ENCODE results near the gene ANO7. TPM values are rescaled to one million over a fixed set of nuclear protein-coding genes. Genes with fewer than 3 reads are reported as not detected.

Gene ANO7
- total RNA-seq, 4 donors from 2014 or later = 0.32 to 1.3 (median 0.42) TPM; not detected in 1

DNA sequence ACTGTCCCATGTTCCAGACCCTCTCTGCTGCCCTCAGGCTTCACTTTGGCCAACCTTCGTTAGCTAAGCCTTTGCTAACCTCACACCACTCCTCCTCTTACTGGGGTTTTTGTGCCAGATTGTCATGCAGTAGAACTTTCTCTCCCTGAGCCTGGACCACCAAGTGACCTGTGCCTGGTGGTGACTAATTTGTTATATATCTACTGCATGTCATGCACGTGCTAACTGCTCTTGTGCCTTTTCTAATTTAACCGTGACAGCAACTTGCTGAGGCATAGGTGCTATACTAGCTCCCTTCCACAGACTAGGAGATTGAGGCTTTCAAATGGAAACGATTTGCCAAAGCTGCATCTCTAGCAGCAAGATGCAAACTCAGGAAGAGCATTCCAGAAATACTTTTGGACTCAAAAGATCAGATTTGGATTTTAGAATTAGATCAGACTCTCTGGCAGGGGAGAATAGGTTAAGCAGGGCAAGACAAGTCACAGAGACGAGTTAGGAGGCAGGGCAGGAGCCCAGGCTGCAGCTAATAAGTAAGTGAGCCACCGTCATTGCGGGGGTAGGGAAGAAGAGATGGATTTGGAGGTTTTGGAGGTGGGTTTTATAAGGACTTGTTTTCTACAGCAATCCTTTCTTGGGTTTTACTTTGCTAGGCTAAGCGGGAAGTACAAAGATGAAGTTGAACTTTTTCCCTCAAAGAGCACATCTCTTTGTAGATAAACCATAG, 36.4 kb upstream of the ANO7 start:
- H3K27ac ChIP-seq (replicated peaks in 1 of 4) = no peak overlapping the region
- H3K36me3 ChIP-seq = peaks cover 0 to 38% (median 21%) of the 10 kb centered on the region in 4 donors
- H3K27me3 ChIP-seq = no peaks in the 10 kb centered on the region
- peaks cover 11 to 33% (median 24%) of the 10 kb centered on the region in 4 donors for H3K4me1 ChIP-seq
- DNase-seq (ENCODE audit: extremely low spot score) = no peak
- WGBS = 72% methylated on average over 8 of the region's 8 CpGs
- TF ChIP-seq POLR2A (IDR thresholded peaks at IDR 0.05; ENCODE audit: low read depth) (no peak), EP300 (IDR thresholded peaks at IDR 0.05) (no peak), CTCF (IDR thresholded peaks at IDR 0.05) (no peak), POLR2AphosphoS5 (IDR thresholded peaks at IDR 0.05) (no peak)
- intact Hi-C loops (cut with DNase I) = loop anchor here (5.0 kb wide), 1 partner anchor 50 kb away; the partner anchor contains the start of gene MTERF4
- no peak overlapping the region for H3K4me3 ChIP-seq
- no peaks in the 10 kb centered on the region for H3K9me3 ChIP-seq

DNA sequence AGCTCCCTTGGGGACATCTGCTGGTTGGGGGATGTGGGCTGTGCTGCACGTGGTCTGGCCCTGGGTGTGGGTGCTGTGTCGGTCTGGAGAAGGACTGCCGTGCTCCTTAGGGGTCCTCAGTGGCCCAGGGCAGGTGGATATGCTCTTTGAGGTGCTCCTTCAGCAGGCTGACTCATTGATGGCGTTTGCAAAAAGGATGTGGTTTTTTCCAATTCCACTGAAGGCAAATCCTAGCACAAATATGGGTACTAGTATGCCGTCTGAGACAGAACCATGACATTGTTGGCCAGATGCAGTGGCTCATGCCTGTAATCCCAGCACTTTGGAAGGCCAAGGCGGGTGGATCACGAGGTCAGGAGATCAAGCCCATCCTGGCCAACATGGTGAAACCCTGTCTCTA, 34.9 kb upstream of the ANO7 start:
- DNase-seq (ENCODE audit: extremely low spot score) = no peak
- Histone ChIP-seq H3K36me3 (peaks cover 14 to 54% (median 34%) of the 10 kb centered on the region in 4 donors), H3K27me3 (no peaks in the 10 kb centered on the region), H3K4me1 (peaks cover 9 to 28% (median 19%) of the 10 kb centered on the region in 4 donors), H3K9me3 (no peaks in the 10 kb centered on the region), H3K4me3 (no peak overlapping the region), H3K27ac (replicated peaks in 1 of 4) (no peak overlapping the region)
- intact Hi-C loops (cut with DNase I) = loop anchor here (5.0 kb wide), 1 partner anchor 51 kb away; the partner anchor contains the start of gene MTERF4
- TF ChIP-seq EP300 (IDR thresholded peaks at IDR 0.05) = no peak
- TF ChIP-seq POLR2AphosphoS5 (IDR thresholded peaks at IDR 0.05) = no peak
- no peak for TF ChIP-seq CTCF (IDR thresholded peaks at IDR 0.05)
- TF ChIP-seq POLR2A (IDR thresholded peaks at IDR 0.05; ENCODE audit: low read depth) = no peak
- WGBS = 88% methylated on average over 7 of the region's 7 CpGs

DNA sequence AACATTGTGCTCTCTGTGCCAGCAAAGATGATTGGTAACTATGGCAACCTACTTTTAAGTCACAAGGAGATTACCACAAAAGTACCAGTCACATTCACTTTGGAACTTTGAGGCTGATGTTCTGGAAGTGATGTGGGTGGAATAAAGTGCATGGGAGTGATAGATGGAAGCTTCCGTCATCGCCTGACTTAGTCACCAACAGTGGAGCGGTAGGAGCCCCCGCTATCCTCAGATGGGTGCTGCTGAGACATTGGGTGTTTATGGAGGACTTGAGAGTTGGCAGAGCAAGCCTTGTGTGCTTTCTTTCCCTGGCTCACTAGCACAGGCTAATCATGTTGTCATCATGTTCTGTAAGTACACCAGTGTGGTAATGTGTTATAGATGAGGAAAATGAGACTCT, 33.6 kb upstream of the ANO7 start:
- WGBS = 97% methylated on average over 4 of the region's 4 CpGs
- intact Hi-C loops (cut with DNase I) = loop anchor here (5.0 kb wide), 1 partner anchor 53 kb away; the partner anchor contains the start of gene MTERF4

GRCh38 chr2:241155936-241156335, 32.5 kb upstream of the ANO7 start:
- Histone ChIP-seq H3K4me1 (peaks cover 4 to 15% (median 9%) of the 10 kb centered on the region in 4 donors), H3K36me3 (peaks cover 24 to 75% (median 52%) of the 10 kb centered on the region in 4 donors), H3K27ac (replicated peaks in 1 of 4) (no peak overlapping the region), H3K9me3 (no peaks in the 10 kb centered on the region), H3K4me3 (no peak overlapping the region), H3K27me3 (no peaks in the 10 kb centered on the region)
- no peak for DNase-seq (ENCODE audit: extremely low spot score)
- 42% methylated on average over 1 of the region's 1 CpG for WGBS
- TF ChIP-seq CTCF (IDR thresholded peaks at IDR 0.05) (no peak), EP300 (IDR thresholded peaks at IDR 0.05) (no peak), POLR2A (IDR thresholded peaks at IDR 0.05; ENCODE audit: low read depth) (no peak), POLR2AphosphoS5 (IDR thresholded peaks at IDR 0.05) (no peak)
- intact Hi-C loops (cut with DNase I) = no loop called here

More for the DNA sequence above, 33.6 kb upstream of the ANO7 start:
- H3K4me3 ChIP-seq = no peak overlapping the region
- H3K27me3 ChIP-seq = no peaks in the 10 kb centered on the region
- H3K36me3 ChIP-seq = peaks cover 22 to 67% (median 46%) of the 10 kb centered on the region in 4 donors
- H3K9me3 ChIP-seq = no peaks in the 10 kb centered on the region
- H3K4me1 ChIP-seq = peaks cover 6 to 19% (median 13%) of the 10 kb centered on the region in 4 donors
- DNase-seq (ENCODE audit: extremely low spot score) = no peak
- no peak for TF ChIP-seq CTCF (IDR thresholded peaks at IDR 0.05)
- no peak overlapping the region for H3K27ac ChIP-seq (replicated peaks in 1 of 4)

All from esophagus muscularis mucosa (tissue), 4 donors.